K562 (cell line): Measurements from ENCODE around the gene ZNF726. TPM values are rescaled to one million over a fixed set of nuclear protein-coding genes. Genes with fewer than 3 reads are reported as not detected.
"Not testable (repeated sequence)": the region's sequence is repeated elsewhere in the genome, so short reads cannot be mapped to it uniquely, and the experiment has no call there.

ENCODE experiments used
- ATAC-seq: fragments of 200-7000 bp; cut with Tn5 transposase; 3 replicates; pipeline ENCODE4 v1.9.1; 2020; ENCODE audit warnings: moderate library complexity
- BruUV-seq: library from RNA; stranded (reverse); fragments of 400-500 nt; replicated peaks from 2 replicates; lab custom pipeline; 2021; lab: Mats Ljungman, UMichigan
- CTCF ChIA-PET: fragments of 300-600 bp; formaldehyde crosslinking; extraction: SDS; loops from one replicate; lab custom pipeline; 2021; ENCODE audit warnings: low intra/inter-chr PET ratio; lab: Yijun Ruan, JAX
- POLR2A ChIA-PET: fragments of 300-600, 350-650 bp; sonication (Branson Sonifier 250); formaldehyde crosslinking; extraction: SDS; loops from one replicate; lab custom pipeline; 2021; ENCODE audit warnings: antibody characterized with exemption, inconsistent platforms; lab: Yijun Ruan, JAX
- DNase-seq, 4 experiments: peaks; one replicate each; pipeline versions ENCODE4 v3.0.0 to v3.0.0-alpha.2; 2011 to 2018; ENCODE audit warnings: low spot score in 3 of 4, mixed read lengths in 3 of 4; ENCODE audit errors: extremely low read depth in 1 of 4
- FAIRE-seq: peaks from 2 replicates; lab custom pipeline; 2011; peaks lifted over from hg19 to GRCh38; lab: Jason Lieb, UNC
- H2AFZ ChIP-seq: 2 replicates; pipeline ENCODE4 v1.6.0; 2011; ENCODE audit warnings: low read depth, low read length, control low read depth, inconsistent platforms
- H3K27ac ChIP-seq: fragments of 200-600 bp; 3 replicates; pipeline ENCODE4 v1.8.0; 2011; ENCODE audit warnings: low read depth, mild to moderate bottlenecking, control low read depth, inconsistent platforms, low read length, moderate library complexity, mixed read lengths; ENCODE audit errors: extremely low read depth
- H3K27me3 ChIP-seq, 2 experiments: fragments of 300-600 bp in 1 of 2; 2 replicates in 1 of 2; 3 replicates in 1 of 2; pipeline versions ENCODE4 v1.6.0 to v1.8.0; 2011; ENCODE audit warnings: inconsistent platforms in 2 of 2, low read length in 2 of 2, mild to moderate bottlenecking in 1 of 2, mixed read lengths in 1 of 2, moderate library complexity in 1 of 2; ENCODE audit not compliant: control insufficient read depth in 2 of 2, insufficient read depth in 2 of 2
- H3K36me3 ChIP-seq: fragments of 300-600 bp; 3 replicates; pipeline ENCODE4 v1.8.0; 2011; ENCODE audit warnings: mild to moderate bottlenecking, low read length, inconsistent platforms; ENCODE audit not compliant: control insufficient read depth, insufficient read depth
- H3K4me1 ChIP-seq, 2 experiments: fragments of 200-600 bp in 1 of 2; replicated peaks in 1 of 2; 2 replicates in 1 of 2; 3 replicates in 1 of 2; pipeline versions ENCODE4 v1.5.1 to v1.8.0; 2011; ENCODE audit warnings: inconsistent platforms in 2 of 2, low read length in 2 of 2, mild to moderate bottlenecking in 1 of 2, mixed read lengths in 1 of 2, moderate library complexity in 1 of 2; ENCODE audit not compliant: control insufficient read depth in 2 of 2, insufficient read depth in 2 of 2
- H3K4me2 ChIP-seq: 2 replicates; pipeline ENCODE4 v1.6.1; 2011; ENCODE audit warnings: low read length, control low read depth, inconsistent platforms, mixed read lengths; ENCODE audit not compliant: insufficient read depth
- H3K4me3 ChIP-seq: fragments of 200-600 bp; sonication (generic), shearing (Covaris generic); 2 replicates; pipeline ENCODE4 v1.5.1; 2016; ENCODE audit warnings: control low read depth, inconsistent platforms
- H3K79me2 ChIP-seq: fragments of 200-600 bp; 3 replicates; pipeline ENCODE4 v1.8.0; 2011; ENCODE audit warnings: low read length, inconsistent platforms; ENCODE audit not compliant: control insufficient read depth, insufficient read depth
- H3K9ac ChIP-seq, 2 experiments: 2 replicates each; pipeline versions ENCODE4 v1.6.0 to v1.6.1; 2011; ENCODE audit warnings: low read depth in 2 of 2, low read length in 2 of 2, control low read depth in 1 of 2, inconsistent platforms in 1 of 2, mild to moderate bottlenecking in 1 of 2, mixed read lengths in 1 of 2; ENCODE audit not compliant: insufficient read depth in 1 of 2
- H3K9me1 ChIP-seq: one replicate; pipeline ENCODE4 v1.6.0; 2011; ENCODE audit warnings: inconsistent platforms, mild to moderate bottlenecking, low read length, moderate library complexity; ENCODE audit not compliant: control insufficient read depth, insufficient read depth
- H3K9me3 ChIP-seq: replicated peaks from 2 replicates; pipeline ENCODE4 v1.5.1; 2011; ENCODE audit warnings: low read depth, low read length, inconsistent platforms; ENCODE audit not compliant: control insufficient read depth, insufficient read depth
- H4K20me1 ChIP-seq: replicated peaks from 2 replicates; pipeline ENCODE4 v1.6.1; 2011; ENCODE audit warnings: low read length, inconsistent platforms, mixed read lengths; ENCODE audit not compliant: control insufficient read depth, insufficient read depth
- GTF2A2 ChIP-seq: IDR thresholded peaks from 2 replicates; pipeline ENCODE4 v1.6.1; 2016; ENCODE audit warnings: mild to moderate bottlenecking, missing genetic modification characterization, missing compliant biosample characterization
- NFE2 ChIP-seq: IDR thresholded peaks from 2 replicates; pipeline ENCODE4 v1.6.1; 2014; ENCODE audit warnings: antibody characterized with exemption, low read depth
- SMAD3 ChIP-seq: fragments of 450-650 bp; formaldehyde crosslinking; conservative IDR thresholded peaks from 2 replicates; pipeline ENCODE4 v1.4.0; 2020; ENCODE audit warnings: mild to moderate bottlenecking
- ZNF253 ChIP-seq: fragments of 250-450 bp; sonication (Bioruptor Pico); conservative IDR thresholded peaks from 2 replicates; pipeline ENCODE4 v1.6.1; 2021; ENCODE audit warnings: mild to moderate bottlenecking
- ZNF778 ChIP-seq: fragments of 450-650 bp; formaldehyde crosslinking; IDR thresholded peaks from 2 replicates; pipeline ENCODE4 v1.4.0; 2020; ENCODE audit warnings: mild to moderate bottlenecking, moderate library complexity
- WGBS: fragments of 100-300 bp; shearing (Covaris generic); methylation state at CpG from one replicate; pipeline ENCODE4 v1.1.6; 2016; ENCODE audit warnings: low coverage, mixed read lengths; ENCODE audit not compliant: insufficient coverage; ENCODE audit errors: missing lambda C conversion rate; 5-methylcytosine and 5-hydroxymethylcytosine counted together
- in situ Hi-C: fragments of 300-500 bp; cut with MboI; formaldehyde crosslinking; loops from 4 replicates; pipeline ENCODE4 v1.15.0; 2018; ENCODE audit warnings: inconsistent platforms, mixed read lengths
- intact Hi-C: fragments of 100-400 bp; cut with micrococcal nuclease; formaldehyde crosslinking; loops from 2 replicates; pipeline ENCODE4 v1.14.2; 2022
- polyA plus RNA-seq, 8 experiments: library from polyadenylated mRNA; depleted of rRNA in 4 of 8; stranded (reverse) in 5 of 8; unstranded in 3 of 8; fragments of >200 nt; fragmentation: Nextera tagmentation in 2 of 8; fragmentation: Illumina TruSeq in 1 of 8; extraction: Ambion mirVana in 2 of 8; extraction: Trizol in 1 of 8; gene quantifications; 2 replicates each; pipeline versions ENCODE4 v1.2.1 to v1.2.3, GENCODE V29; 2011 to 2014; ENCODE audit warnings: inconsistent platforms in 1 of 8, missing spikeins in 1 of 8
- total RNA-seq, 7 experiments: library from RNA; depleted of rRNA in 6 of 7; stranded (reverse); fragments of >200 nt in 6 of 7; fragmentation: Illumina TruSeq in 2 of 7; extraction: Trizol in 2 of 7; gene quantifications; 2 replicates each; pipeline versions ENCODE4 v1.2.1 to v1.2.3, GENCODE V29; 2011 to 2021; ENCODE audit warnings: low replicate concordance in 1 of 7

The ZNF726 gene
- total and polyA plus RNA-seq, 9 of the 15 experiments (the other 6 are each of a cell fraction or from before 2014, with no cell fraction given) = 8.6 to 20.8 (median 14.6) TPM

GRCh38 chr19:23964334-23964733 is 49.6 kb downstream of the ZNF726 start:
- H3K27me3 ChIP-seq, H3K27ac ChIP-seq, BruUV-seq, in situ Hi-C loops, H3K9me1 ChIP-seq, FAIRE-seq, H3K4me1 ChIP-seq, CTCF ChIA-PET, H4K20me1 ChIP-seq, H3K79me2 ChIP-seq, POLR2A ChIA-PET, H3K9ac ChIP-seq, H3K36me3 ChIP-seq, H3K9me3 ChIP-seq, DNase-seq, intact Hi-C loops, H2AFZ ChIP-seq, ATAC-seq, H3K4me3 ChIP-seq, H3K4me2 ChIP-seq: not testable (repeated sequence)
- 1% methylated on average over 10 of the region's 26 CpGs for WGBS

DNA sequence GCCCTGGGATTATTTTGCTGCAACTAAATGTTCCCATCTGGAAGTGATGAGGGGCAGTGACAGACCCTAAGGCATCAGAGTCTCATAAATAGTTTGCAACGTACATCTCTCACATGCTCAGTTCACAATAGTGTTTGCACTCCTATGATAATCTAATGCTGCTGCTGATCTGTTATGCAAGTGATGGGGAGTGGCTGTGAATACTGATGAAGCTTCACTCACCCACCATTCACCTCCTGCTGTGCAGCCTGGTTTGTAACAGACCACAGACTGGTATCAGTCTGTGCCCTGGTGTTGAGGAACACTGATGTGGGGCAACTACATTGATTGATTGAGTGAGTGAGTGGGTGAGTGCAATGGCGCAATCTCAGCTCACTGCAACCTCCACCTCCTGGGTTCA is 54.9 kb downstream of the ZNF726 start:
- intact Hi-C loops = no loop called here
- in situ Hi-C loops = no loop called here
- CTCF ChIA-PET = no interaction called here
- Histone ChIP-seq H3K27me3 (no peaks in the 10 kb centered on the region), H3K4me1 (no peaks in the 10 kb centered on the region), H3K36me3 (no peaks in the 10 kb centered on the region), H3K4me2 (no peak overlapping the region), H3K9me1 (no peaks in the 10 kb centered on the region), H3K79me2 (no peaks in the 10 kb centered on the region), H4K20me1 (no peaks in the 10 kb centered on the region), H3K27ac (no peak overlapping the region), H3K9ac (no peak overlapping the region), H3K9me3 (no peaks in the 10 kb centered on the region), H3K4me3 (no peak overlapping the region), H2AFZ (no peak overlapping the region)
- POLR2A ChIA-PET = interaction anchor here (0.6 kb wide), 1 partner anchor 50 kb away, joined by 3 read pairs; no protein-coding TSS in a partner anchor
- TF ChIP-seq ZNF778 (no peak), NFE2 (no peak), SMAD3 (CRISPR knock-in tag) (no peak), ZNF253 (CRISPR knock-in tag) (no peak), GTF2A2 (tag) (no peak)
- ATAC-seq (no peak), DNase-seq (no peak), FAIRE-seq (no peak)
- WGBS = 4% methylated on average over 2 of the region's 2 CpGs
- no TSS peak for BruUV-seq
